Smooth muscle cell (in vitro differentiated cells): ENCODE results near the gene ELP4. TPM values are rescaled to one million over a fixed set of nuclear protein-coding genes. Genes with fewer than 3 reads are reported as not detected.
"Not testable (repeated sequence)": the region's sequence is repeated elsewhere in the genome, so short reads cannot be mapped to it uniquely, and the experiment has no call there.

ENCODE experiments used
- DNase-seq: peaks from one replicate; lab custom pipeline; 2025; ENCODE audit not compliant: unreplicated experiment; lab: John Stamatoyannopoulos, UW
- H2AFZ ChIP-seq: fragments of 200-600 bp; sonication (generic); 2 replicates; pipeline ENCODE4 v1.6.0; 2016; ENCODE audit warnings: antibody characterized with exemption, low read depth, mild to moderate bottlenecking
- H3F3A ChIP-seq: fragments of 200-600 bp; sonication (generic); 2 replicates; pipeline ENCODE4 v1.6.0; 2017; ENCODE audit warnings: antibody characterized with exemption, low read depth
- H3K27ac ChIP-seq: fragments of 200-600 bp; sonication (generic); 2 replicates; pipeline ENCODE4 v1.5.1; 2016; ENCODE audit warnings: low read depth, mild to moderate bottlenecking
- H3K27me3 ChIP-seq: fragments of 200-600 bp; sonication (generic); 2 replicates; pipeline ENCODE4 v1.6.1; 2016; ENCODE audit warnings: low read depth, mild to moderate bottlenecking
- H3K36me3 ChIP-seq: fragments of 200-600 bp; sonication (generic); 2 replicates; pipeline ENCODE4 v1.5.1; 2016; ENCODE audit warnings: low read depth
- H3K4me1 ChIP-seq: fragments of 200-600 bp; sonication (generic); 2 replicates; pipeline ENCODE4 v1.5.1; 2016; ENCODE audit warnings: low read depth
- H3K4me2 ChIP-seq: fragments of 200-600 bp; sonication (generic); 2 replicates; pipeline ENCODE4 v1.6.0; 2016; ENCODE audit warnings: mild to moderate bottlenecking
- H3K4me3 ChIP-seq: fragments of 200-600 bp; sonication (generic); 2 replicates; pipeline ENCODE4 v1.5.1; 2016; ENCODE audit warnings: mild to moderate bottlenecking
- H3K79me2 ChIP-seq: fragments of 200-600 bp; sonication (generic); 2 replicates; pipeline ENCODE4 v1.6.0; 2016; ENCODE audit warnings: low read depth, mild to moderate bottlenecking
- H3K9ac ChIP-seq: fragments of 200-600 bp; sonication (generic); 2 replicates; pipeline ENCODE4 v1.6.0; 2016; ENCODE audit warnings: low read depth
- H3K9me3 ChIP-seq: fragments of 200-600 bp; sonication (generic); replicated peaks from 2 replicates; pipeline ENCODE4 v1.5.1; 2016; ENCODE audit warnings: low read depth
- H4K20me1 ChIP-seq: fragments of 200-600 bp; sonication (generic); 2 replicates; pipeline ENCODE4 v1.6.0; 2016; ENCODE audit warnings: low read depth
- WGBS: methylation state at CpG from one replicate; pipeline ENCODE4 v1.1.7; 2016; ENCODE audit warnings: low lambda C conversion rate; 5-methylcytosine and 5-hydroxymethylcytosine counted together
- polyA plus RNA-seq: library from polyadenylated mRNA; unstranded; fragments of >200 nt; fragmentation: Nextera tagmentation; extraction: Ambion mirVana; gene quantifications from 2 replicates; pipeline ENCODE4 v1.2.1, GENCODE V29; 2016
- total RNA-seq: library from RNA; depleted of rRNA; stranded (reverse); fragments of >200 nt; gene quantifications from 2 replicates; pipeline ENCODE4 v1.2.3, GENCODE V29; 2014
- TF ChIP-seq, protein P1 (sequence below): fragments of 200-600 bp; sonication (generic); IDR thresholded peaks from 2 replicates; pipeline ENCODE4 v1.5.1; 2017; ENCODE audit warnings: borderline replicate concordance, mild to moderate bottlenecking, antibody characterized with exemption; ENCODE audit not compliant: insufficient read depth, poor library complexity, severe bottlenecking

ELP4 gene
- total and polyA plus RNA-seq, 2 experiments from 2014 or later, result 19.5 to 28.4 TPM

DNA sequence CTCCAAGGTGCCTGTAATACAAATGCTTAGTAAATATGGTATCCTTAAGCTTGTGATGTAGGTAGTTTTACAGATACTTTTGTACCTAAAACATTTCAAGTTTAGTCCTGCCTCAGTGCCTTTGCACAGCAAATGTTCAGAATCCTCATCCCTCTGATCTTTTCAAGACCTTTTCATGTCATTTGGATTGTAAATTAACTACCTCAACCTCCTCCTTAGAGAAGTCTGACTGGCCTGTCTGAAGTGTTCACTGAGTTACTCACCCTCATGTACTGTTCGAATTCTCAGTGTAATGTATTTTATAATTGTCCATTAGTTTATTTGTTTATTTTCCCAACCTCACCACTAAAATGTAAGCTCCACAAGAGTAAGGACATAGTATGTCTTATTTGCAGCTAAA, 147.5 kb downstream of the ELP4 start:
- Histone ChIP-seq H3K36me3 (no peaks in the 10 kb centered on the region), H2AFZ (no peak overlapping the region), H4K20me1 (no peaks in the 10 kb centered on the region), H3K27ac (peak overlapping the region; percentile 3), H3K79me2 (no peaks in the 10 kb centered on the region), H3F3A (no peaks in the 10 kb centered on the region), H3K4me3 (no peak overlapping the region), H3K9me3 (no peaks in the 10 kb centered on the region), H3K9ac (no peak overlapping the region), H3K27me3 (no peaks in the 10 kb centered on the region), H3K4me2 (peak overlapping the region; percentile 25), H3K4me1 (peaks cover 20% of the 10 kb centered on the region)
- TF ChIP-seq, protein P1, sequence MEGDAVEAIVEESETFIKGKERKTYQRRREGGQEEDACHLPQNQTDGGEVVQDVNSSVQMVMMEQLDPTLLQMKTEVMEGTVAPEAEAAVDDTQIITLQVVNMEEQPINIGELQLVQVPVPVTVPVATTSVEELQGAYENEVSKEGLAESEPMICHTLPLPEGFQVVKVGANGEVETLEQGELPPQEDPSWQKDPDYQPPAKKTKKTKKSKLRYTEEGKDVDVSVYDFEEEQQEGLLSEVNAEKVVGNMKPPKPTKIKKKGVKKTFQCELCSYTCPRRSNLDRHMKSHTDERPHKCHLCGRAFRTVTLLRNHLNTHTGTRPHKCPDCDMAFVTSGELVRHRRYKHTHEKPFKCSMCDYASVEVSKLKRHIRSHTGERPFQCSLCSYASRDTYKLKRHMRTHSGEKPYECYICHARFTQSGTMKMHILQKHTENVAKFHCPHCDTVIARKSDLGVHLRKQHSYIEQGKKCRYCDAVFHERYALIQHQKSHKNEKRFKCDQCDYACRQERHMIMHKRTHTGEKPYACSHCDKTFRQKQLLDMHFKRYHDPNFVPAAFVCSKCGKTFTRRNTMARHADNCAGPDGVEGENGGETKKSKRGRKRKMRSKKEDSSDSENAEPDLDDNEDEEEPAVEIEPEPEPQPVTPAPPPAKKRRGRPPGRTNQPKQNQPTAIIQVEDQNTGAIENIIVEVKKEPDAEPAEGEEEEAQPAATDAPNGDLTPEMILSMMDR, result no peak
- no peak for DNase-seq
- 82% methylated on average over 1 of the region's 1 CpG for WGBS

DNA sequence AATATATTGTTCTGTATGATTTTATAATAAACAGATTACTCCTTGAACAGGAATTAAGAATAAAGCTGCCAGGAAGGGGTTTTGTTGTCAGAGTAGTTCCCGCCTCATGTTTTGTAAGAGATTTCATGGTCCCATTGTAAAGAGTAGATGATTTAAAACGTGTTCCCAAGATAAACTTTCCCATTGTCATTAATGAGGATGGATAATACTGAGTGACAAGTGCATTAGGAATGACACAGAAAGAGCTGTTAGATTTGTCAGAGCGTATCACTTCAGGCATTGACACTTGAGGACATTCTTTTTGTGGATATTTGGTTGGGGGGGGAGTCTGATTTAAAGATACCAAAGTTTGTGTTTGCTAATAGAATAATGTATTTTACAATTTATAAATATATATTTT, 154.6 kb downstream of the ELP4 start:
- H3K4me3 ChIP-seq, result no peak overlapping the region
- no peak overlapping the region for H3K9ac ChIP-seq
- 65% methylated on average over 3 of the region's 3 CpGs for WGBS
- no peak overlapping the region for H3K4me2 ChIP-seq
- H4K20me1 ChIP-seq, result no peaks in the 10 kb centered on the region
- DNase-seq, result no peak
- no peaks in the 10 kb centered on the region for H3K9me3 ChIP-seq
- H3F3A ChIP-seq, result no peaks in the 10 kb centered on the region
- H3K27me3 ChIP-seq, result no peaks in the 10 kb centered on the region
- peaks cover 25% of the 10 kb centered on the region for H3K4me1 ChIP-seq
- no peak overlapping the region for H2AFZ ChIP-seq
- TF ChIP-seq, protein P1, result no peak
- no peak overlapping the region for H3K27ac ChIP-seq
- no peaks in the 10 kb centered on the region for H3K79me2 ChIP-seq
- H3K36me3 ChIP-seq, result no peaks in the 10 kb centered on the region

DNA sequence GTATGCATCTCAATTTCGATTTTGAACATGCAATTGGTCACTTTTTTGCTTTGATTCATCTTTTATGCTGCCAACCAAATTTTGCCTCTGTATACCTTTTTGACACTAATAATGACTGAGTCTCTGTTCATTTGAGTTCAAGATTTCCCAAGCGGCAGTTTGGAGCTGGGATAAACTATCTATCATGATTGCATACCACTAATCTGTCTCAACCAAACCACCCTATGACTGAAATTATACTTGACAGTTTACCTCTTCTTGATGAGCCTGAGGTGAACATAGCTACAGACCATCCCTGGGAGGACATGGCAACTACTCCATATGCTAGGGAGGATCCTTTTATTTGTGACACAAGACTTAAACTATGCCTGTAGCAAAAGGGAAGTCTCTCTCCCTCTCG, 155.4 kb downstream of the ELP4 start:
- TF ChIP-seq, protein P1, result no peak
- no peak for DNase-seq
- Histone ChIP-seq H3K27ac (no peak overlapping the region), H3K36me3 (no peaks in the 10 kb centered on the region), H3K9me3 (no peaks in the 10 kb centered on the region), H3K4me3 (no peak overlapping the region), H2AFZ (no peak overlapping the region), H3F3A (no peaks in the 10 kb centered on the region), H3K4me1 (peaks cover 25% of the 10 kb centered on the region), H3K4me2 (no peak overlapping the region), H3K9ac (no peak overlapping the region), H4K20me1 (no peaks in the 10 kb centered on the region), H3K79me2 (no peaks in the 10 kb centered on the region), H3K27me3 (no peaks in the 10 kb centered on the region)
- WGBS, result 93% methylated on average over 3 of the region's 3 CpGs

DNA sequence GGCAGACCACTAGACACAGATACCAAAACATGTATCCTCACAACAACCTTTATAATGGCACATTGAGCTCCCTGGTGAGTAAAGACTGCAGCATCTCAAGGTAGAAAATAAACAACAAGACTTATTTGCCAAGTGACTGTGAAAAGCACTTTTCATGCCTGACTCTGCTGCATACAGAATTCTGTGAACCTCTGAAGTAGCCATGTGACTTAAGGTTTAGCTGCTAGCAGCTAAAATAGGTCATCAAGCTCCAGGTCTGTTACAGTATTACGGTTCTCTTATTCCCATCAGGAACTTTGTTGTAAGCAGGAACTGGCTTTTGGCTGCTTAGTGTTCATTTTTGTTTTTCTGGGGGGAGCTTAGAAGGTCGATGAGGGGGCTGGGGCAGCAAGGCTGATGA, 162.1 kb downstream of the ELP4 start:
- Histone ChIP-seq H3K36me3 (no peaks in the 10 kb centered on the region), H3K27ac (no peak overlapping the region), H3K4me3 (no peak overlapping the region), H4K20me1 (no peaks in the 10 kb centered on the region), H2AFZ (no peak overlapping the region), H3K79me2 (no peaks in the 10 kb centered on the region), H3K27me3 (no peaks in the 10 kb centered on the region), H3F3A (no peaks in the 10 kb centered on the region), H3K4me1 (no peaks in the 10 kb centered on the region), H3K4me2 (no peak overlapping the region), H3K9ac (no peak overlapping the region), H3K9me3 (no peaks in the 10 kb centered on the region)
- TF ChIP-seq, protein P1, result no peak
- DNase-seq, result no peak
- WGBS, result 71% methylated on average over 2 of the region's 2 CpGs

DNA sequence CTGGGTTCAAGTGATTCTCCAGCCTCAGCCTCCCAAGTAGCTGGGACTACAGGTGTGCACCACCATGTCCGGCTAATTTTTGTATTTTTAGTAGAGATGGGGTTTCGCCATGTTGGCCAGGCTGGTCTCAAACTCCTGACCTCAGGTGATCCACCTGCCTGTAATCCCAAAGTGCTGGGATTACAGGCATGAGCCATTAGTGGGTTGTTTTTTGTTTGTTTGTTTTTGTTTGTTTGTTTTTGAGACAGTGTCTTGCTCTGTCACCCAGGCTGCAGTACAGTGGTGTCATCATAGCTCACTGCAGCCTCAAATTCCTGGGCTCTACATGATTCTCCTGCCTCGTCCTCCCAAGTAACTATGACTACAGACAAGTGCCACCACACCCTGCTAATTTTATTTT, 163.5 kb downstream of the ELP4 start:
- not testable (repeated sequence) for DNase-seq, H3K4me2 ChIP-seq, H3K27me3 ChIP-seq, H3K36me3 ChIP-seq, H3K27ac ChIP-seq, H4K20me1 ChIP-seq, H3K9ac ChIP-seq, H2AFZ ChIP-seq, H3K4me1 ChIP-seq, H3K79me2 ChIP-seq, H3F3A ChIP-seq, H3K4me3 ChIP-seq, H3K9me3 ChIP-seq
- 97% methylated on average over 3 of the region's 3 CpGs for WGBS
